K562 (cell line): ENCODE data around the gene N4BP3. TPM values are rescaled to one million over a fixed set of nuclear protein-coding genes. Genes with fewer than 3 reads are reported as not detected.

Experiments used
- ATAC-seq: fragments of 200-7000 bp; cut with Tn5 transposase; 3 replicates; pipeline ENCODE4 v1.9.1; 2020; ENCODE audit warnings: moderate library complexity
- BruUV-seq: library from RNA; stranded (reverse); fragments of 400-500 nt; replicated peaks from 2 replicates; lab custom pipeline; 2021; lab: Mats Ljungman, UMichigan
- CTCF ChIA-PET: fragments of 300-600 bp; formaldehyde crosslinking; extraction: SDS; loops from one replicate; lab custom pipeline; 2021; ENCODE audit warnings: low intra/inter-chr PET ratio; lab: Yijun Ruan, JAX
- POLR2A ChIA-PET: fragments of 300-600, 350-650 bp; sonication (Branson Sonifier 250); formaldehyde crosslinking; extraction: SDS; loops from one replicate; lab custom pipeline; 2021; ENCODE audit warnings: antibody characterized with exemption, inconsistent platforms; lab: Yijun Ruan, JAX
- DNase-seq, 4 experiments: peaks; one replicate each; pipeline versions ENCODE4 v3.0.0 to v3.0.0-alpha.2; 2011 to 2018; ENCODE audit warnings: low spot score in 3 of 4, mixed read lengths in 3 of 4; ENCODE audit errors: extremely low read depth in 1 of 4
- FAIRE-seq: peaks from 2 replicates; lab custom pipeline; 2011; peaks lifted over from hg19 to GRCh38; lab: Jason Lieb, UNC
- H2AFZ ChIP-seq: 2 replicates; pipeline ENCODE4 v1.6.0; 2011; ENCODE audit warnings: low read depth, low read length, control low read depth, inconsistent platforms
- H3K27ac ChIP-seq: fragments of 200-600 bp; 3 replicates; pipeline ENCODE4 v1.8.0; 2011; ENCODE audit warnings: low read depth, mild to moderate bottlenecking, control low read depth, inconsistent platforms, low read length, moderate library complexity, mixed read lengths; ENCODE audit errors: extremely low read depth
- H3K27me3 ChIP-seq, 2 experiments: fragments of 300-600 bp in 1 of 2; 2 replicates in 1 of 2; 3 replicates in 1 of 2; pipeline versions ENCODE4 v1.6.0 to v1.8.0; 2011; ENCODE audit warnings: inconsistent platforms in 2 of 2, low read length in 2 of 2, mild to moderate bottlenecking in 1 of 2, mixed read lengths in 1 of 2, moderate library complexity in 1 of 2; ENCODE audit not compliant: control insufficient read depth in 2 of 2, insufficient read depth in 2 of 2
- H3K36me3 ChIP-seq: fragments of 300-600 bp; 3 replicates; pipeline ENCODE4 v1.8.0; 2011; ENCODE audit warnings: mild to moderate bottlenecking, low read length, inconsistent platforms; ENCODE audit not compliant: control insufficient read depth, insufficient read depth
- H3K4me1 ChIP-seq, 2 experiments: fragments of 200-600 bp in 1 of 2; replicated peaks in 1 of 2; 2 replicates in 1 of 2; 3 replicates in 1 of 2; pipeline versions ENCODE4 v1.5.1 to v1.8.0; 2011; ENCODE audit warnings: inconsistent platforms in 2 of 2, low read length in 2 of 2, mild to moderate bottlenecking in 1 of 2, mixed read lengths in 1 of 2, moderate library complexity in 1 of 2; ENCODE audit not compliant: control insufficient read depth in 2 of 2, insufficient read depth in 2 of 2
- H3K4me2 ChIP-seq: 2 replicates; pipeline ENCODE4 v1.6.1; 2011; ENCODE audit warnings: low read length, control low read depth, inconsistent platforms, mixed read lengths; ENCODE audit not compliant: insufficient read depth
- H3K4me3 ChIP-seq: fragments of 200-600 bp; sonication (generic), shearing (Covaris generic); 2 replicates; pipeline ENCODE4 v1.5.1; 2016; ENCODE audit warnings: control low read depth, inconsistent platforms
- H3K79me2 ChIP-seq: fragments of 200-600 bp; 3 replicates; pipeline ENCODE4 v1.8.0; 2011; ENCODE audit warnings: low read length, inconsistent platforms; ENCODE audit not compliant: control insufficient read depth, insufficient read depth
- H3K9ac ChIP-seq, 2 experiments: 2 replicates each; pipeline versions ENCODE4 v1.6.0 to v1.6.1; 2011; ENCODE audit warnings: low read depth in 2 of 2, low read length in 2 of 2, control low read depth in 1 of 2, inconsistent platforms in 1 of 2, mild to moderate bottlenecking in 1 of 2, mixed read lengths in 1 of 2; ENCODE audit not compliant: insufficient read depth in 1 of 2
- H3K9me1 ChIP-seq: one replicate; pipeline ENCODE4 v1.6.0; 2011; ENCODE audit warnings: inconsistent platforms, mild to moderate bottlenecking, low read length, moderate library complexity; ENCODE audit not compliant: control insufficient read depth, insufficient read depth
- H3K9me3 ChIP-seq: replicated peaks from 2 replicates; pipeline ENCODE4 v1.5.1; 2011; ENCODE audit warnings: low read depth, low read length, inconsistent platforms; ENCODE audit not compliant: control insufficient read depth, insufficient read depth
- H4K20me1 ChIP-seq: replicated peaks from 2 replicates; pipeline ENCODE4 v1.6.1; 2011; ENCODE audit warnings: low read length, inconsistent platforms, mixed read lengths; ENCODE audit not compliant: control insufficient read depth, insufficient read depth
- POLR2G ChIP-seq: fragments of 200-400 bp; formaldehyde crosslinking; IDR thresholded peaks from 2 replicates; pipeline ENCODE4 v1.6.1; 2017; ENCODE audit warnings: low read depth, mild to moderate bottlenecking, antibody characterized with exemption, low read length, moderate library complexity
- RBFOX2 ChIP-seq: fragments of 200-400 bp; formaldehyde crosslinking; IDR thresholded peaks from 2 replicates; pipeline ENCODE4 v1.6.1; 2017; ENCODE audit warnings: low read depth, mild to moderate bottlenecking, low read length, moderate library complexity
- ZNF586 ChIP-seq: fragments of 450-650 bp; formaldehyde crosslinking; conservative IDR thresholded peaks from 2 replicates; pipeline ENCODE4 v1.4.0; 2020; ENCODE audit warnings: mild to moderate bottlenecking, moderate library complexity
- WGBS: fragments of 100-300 bp; shearing (Covaris generic); methylation state at CpG from one replicate; pipeline ENCODE4 v1.1.6; 2016; ENCODE audit warnings: low coverage, mixed read lengths; ENCODE audit not compliant: insufficient coverage; ENCODE audit errors: missing lambda C conversion rate; 5-methylcytosine and 5-hydroxymethylcytosine counted together
- in situ Hi-C: fragments of 300-500 bp; cut with MboI; formaldehyde crosslinking; loops from 4 replicates; pipeline ENCODE4 v1.15.0; 2018; ENCODE audit warnings: inconsistent platforms, mixed read lengths
- intact Hi-C: fragments of 100-400 bp; cut with micrococcal nuclease; formaldehyde crosslinking; loops from 2 replicates; pipeline ENCODE4 v1.14.2; 2022
- polyA plus RNA-seq, 8 experiments: library from polyadenylated mRNA; depleted of rRNA in 4 of 8; stranded (reverse) in 5 of 8; unstranded in 3 of 8; fragments of >200 nt; fragmentation: Nextera tagmentation in 2 of 8; fragmentation: Illumina TruSeq in 1 of 8; extraction: Ambion mirVana in 2 of 8; extraction: Trizol in 1 of 8; gene quantifications; 2 replicates each; pipeline versions ENCODE4 v1.2.1 to v1.2.3, GENCODE V29; 2011 to 2014; ENCODE audit warnings: inconsistent platforms in 1 of 8, missing spikeins in 1 of 8
- total RNA-seq, 7 experiments: library from RNA; depleted of rRNA in 6 of 7; stranded (reverse); fragments of >200 nt in 6 of 7; fragmentation: Illumina TruSeq in 2 of 7; extraction: Trizol in 2 of 7; gene quantifications; 2 replicates each; pipeline versions ENCODE4 v1.2.1 to v1.2.3, GENCODE V29; 2011 to 2021; ENCODE audit warnings: low replicate concordance in 1 of 7
- TF ChIP-seq, protein P1 (sequence below): fragments of 150-350 bp; conservative IDR thresholded peaks from 2 replicates; pipeline ENCODE4 v1.6.1; 2014; ENCODE audit warnings: low read length

Gene N4BP3
- total and polyA plus RNA-seq, 9 of the 15 experiments (the other 6 are each of a cell fraction or from before 2014, with no cell fraction given): 0.06 to 7.0 (median 2.4) TPM

DNA sequence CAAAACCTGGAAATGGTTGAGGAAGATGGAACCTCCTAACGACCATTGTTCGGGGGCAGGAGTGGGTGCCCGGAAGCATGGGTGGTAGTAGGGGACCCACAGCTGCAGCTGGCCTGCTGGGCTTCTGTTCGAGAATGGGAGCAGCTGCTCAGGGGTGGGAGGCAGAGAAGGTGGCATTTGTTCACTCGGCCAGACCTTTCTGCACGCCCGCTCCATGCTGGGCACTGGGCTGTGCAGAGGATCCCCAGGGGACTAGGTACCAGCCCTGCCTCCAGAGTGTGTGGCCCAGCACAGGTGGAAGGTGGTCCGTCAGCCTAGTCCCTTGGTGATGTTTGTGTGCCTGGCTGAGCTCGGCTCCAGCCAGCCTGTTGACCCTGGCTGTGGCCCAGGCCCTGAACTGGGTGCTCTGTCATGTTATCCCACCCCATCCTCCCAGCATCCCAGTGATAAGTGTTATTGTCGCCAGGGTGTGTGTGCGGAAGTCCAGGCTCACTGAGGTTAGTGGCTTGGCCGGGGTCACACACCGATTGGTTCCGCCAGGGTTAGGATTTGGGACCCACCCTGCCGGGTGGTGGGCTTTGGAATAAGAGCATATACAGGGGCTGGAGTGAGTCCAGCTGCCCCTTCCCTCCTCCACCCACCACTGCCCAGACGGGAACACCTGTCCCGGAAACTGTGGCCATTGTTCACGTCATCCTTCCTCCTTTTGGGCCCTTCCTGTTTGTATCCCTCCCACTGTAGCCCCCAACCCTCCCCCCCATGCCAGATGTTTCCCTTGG is 4.8 kb downstream of the N4BP3 start:
- intact Hi-C loops: no loop called here
- H3K79me2 ChIP-seq: peaks cover 46% of the 10 kb centered on the region

More for the DNA sequence above, 4.8 kb downstream of the N4BP3 start:
- Histone ChIP-seq H3K9me3 (no peaks in the 10 kb centered on the region), H3K9me1 (peaks cover 7% of the 10 kb centered on the region)
- TF ChIP-seq RBFOX2 (peak; percentile 33; the same call in 1 of the 2 replicates), POLR2G (0 out of 2 replicates have a peak, but pooled peaks have one; percentile 22), ZNF586 (CRISPR knock-in tag) (no peak)
- TF ChIP-seq, protein P1, sequence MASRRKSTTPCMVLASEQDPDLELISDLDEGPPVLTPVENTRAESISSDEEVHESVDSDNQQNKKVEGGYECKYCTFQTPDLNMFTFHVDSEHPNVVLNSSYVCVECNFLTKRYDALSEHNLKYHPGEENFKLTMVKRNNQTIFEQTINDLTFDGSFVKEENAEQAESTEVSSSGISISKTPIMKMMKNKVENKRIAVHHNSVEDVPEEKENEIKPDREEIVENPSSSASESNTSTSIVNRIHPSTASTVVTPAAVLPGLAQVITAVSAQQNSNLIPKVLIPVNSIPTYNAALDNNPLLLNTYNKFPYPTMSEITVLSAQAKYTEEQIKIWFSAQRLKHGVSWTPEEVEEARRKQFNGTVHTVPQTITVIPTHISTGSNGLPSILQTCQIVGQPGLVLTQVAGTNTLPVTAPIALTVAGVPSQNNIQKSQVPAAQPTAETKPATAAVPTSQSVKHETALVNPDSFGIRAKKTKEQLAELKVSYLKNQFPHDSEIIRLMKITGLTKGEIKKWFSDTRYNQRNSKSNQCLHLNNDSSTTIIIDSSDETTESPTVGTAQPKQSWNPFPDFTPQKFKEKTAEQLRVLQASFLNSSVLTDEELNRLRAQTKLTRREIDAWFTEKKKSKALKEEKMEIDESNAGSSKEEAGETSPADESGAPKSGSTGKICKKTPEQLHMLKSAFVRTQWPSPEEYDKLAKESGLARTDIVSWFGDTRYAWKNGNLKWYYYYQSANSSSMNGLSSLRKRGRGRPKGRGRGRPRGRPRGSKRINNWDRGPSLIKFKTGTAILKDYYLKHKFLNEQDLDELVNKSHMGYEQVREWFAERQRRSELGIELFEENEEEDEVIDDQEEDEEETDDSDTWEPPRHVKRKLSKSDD: no peak
- TF ChIP-seq, all 486 proteins: peak for 2
- WGBS: 70% methylated on average over 17 of the region's 18 CpGs
- peaks cover 34 to 81% of the 10 kb centered on the region in 2 experiments; a peak in 4 of 5 replicates for H3K4me1 ChIP-seq
- DNase-seq (no peak), FAIRE-seq (no peak), ATAC-seq (no peak)
- no TSS peak for BruUV-seq
- ChIA-PET POLR2A (interaction anchor here (0.6 to 1.2 kb wide), 3 partner anchors 13 to 32 kb away, joined by 3 to 4 read pairs (median 3); no protein-coding TSS in a partner anchor), CTCF (no interaction called here)
- H3K36me3 ChIP-seq: peaks cover 29% of the 10 kb centered on the region; the same call in 1 of the 3 replicates
- no peak overlapping the region for H3K4me3 ChIP-seq
- no peak overlapping the region for H3K27ac ChIP-seq
- H3K4me2 ChIP-seq: no peak overlapping the region
- H3K9ac ChIP-seq: peak overlapping the region in 1 of 2 experiments; percentile 64; a peak in 2 of 4 replicates
- H4K20me1 ChIP-seq: peaks cover 9% of the 10 kb centered on the region; the same call in 1 of the 2 replicates
- no peak overlapping the region for H2AFZ ChIP-seq
- in situ Hi-C loops: no loop called here
- H3K27me3 ChIP-seq: no peaks in the 10 kb centered on the region
